Measurements from ENCODE around the gene RAB35.

RAB35 gene

DNA sequence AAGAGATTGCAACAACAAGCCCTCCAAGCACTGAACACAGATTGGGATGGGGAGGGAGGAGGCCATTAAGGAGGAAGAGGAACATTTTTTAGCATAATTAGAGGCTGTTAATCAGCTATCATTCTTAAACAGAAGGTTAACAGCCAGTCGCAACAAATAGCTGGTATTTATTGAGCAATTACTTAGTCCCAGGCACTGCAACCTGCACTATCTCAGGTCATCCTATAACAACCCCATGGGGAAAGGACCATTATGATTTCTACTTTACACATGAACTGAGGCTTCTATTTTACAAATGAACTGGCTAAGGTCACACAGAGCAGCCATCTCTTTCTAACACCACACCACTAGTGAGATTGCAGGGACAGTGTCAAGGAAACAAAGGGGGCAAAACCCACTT, 10.4 kb downstream of the RAB35 start:
- H3K4me3 ChIP-seq (ENCODE audit: low read depth, low read length), result no peak overlapping the region
- TF ChIP-seq, protein P1, sequence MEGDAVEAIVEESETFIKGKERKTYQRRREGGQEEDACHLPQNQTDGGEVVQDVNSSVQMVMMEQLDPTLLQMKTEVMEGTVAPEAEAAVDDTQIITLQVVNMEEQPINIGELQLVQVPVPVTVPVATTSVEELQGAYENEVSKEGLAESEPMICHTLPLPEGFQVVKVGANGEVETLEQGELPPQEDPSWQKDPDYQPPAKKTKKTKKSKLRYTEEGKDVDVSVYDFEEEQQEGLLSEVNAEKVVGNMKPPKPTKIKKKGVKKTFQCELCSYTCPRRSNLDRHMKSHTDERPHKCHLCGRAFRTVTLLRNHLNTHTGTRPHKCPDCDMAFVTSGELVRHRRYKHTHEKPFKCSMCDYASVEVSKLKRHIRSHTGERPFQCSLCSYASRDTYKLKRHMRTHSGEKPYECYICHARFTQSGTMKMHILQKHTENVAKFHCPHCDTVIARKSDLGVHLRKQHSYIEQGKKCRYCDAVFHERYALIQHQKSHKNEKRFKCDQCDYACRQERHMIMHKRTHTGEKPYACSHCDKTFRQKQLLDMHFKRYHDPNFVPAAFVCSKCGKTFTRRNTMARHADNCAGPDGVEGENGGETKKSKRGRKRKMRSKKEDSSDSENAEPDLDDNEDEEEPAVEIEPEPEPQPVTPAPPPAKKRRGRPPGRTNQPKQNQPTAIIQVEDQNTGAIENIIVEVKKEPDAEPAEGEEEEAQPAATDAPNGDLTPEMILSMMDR (IDR thresholded peaks at IDR 0.05; ENCODE audit: low read depth, low read length), result no peak

GRCh38 chr12:120103371-120103770, 13.2 kb downstream of the RAB35 start:
- TF ChIP-seq, protein P1 (IDR thresholded peaks at IDR 0.05; ENCODE audit: low read depth, low read length), result no peak
- H3K4me3 ChIP-seq (ENCODE audit: low read depth, low read length), result no peak overlapping the region

DNA sequence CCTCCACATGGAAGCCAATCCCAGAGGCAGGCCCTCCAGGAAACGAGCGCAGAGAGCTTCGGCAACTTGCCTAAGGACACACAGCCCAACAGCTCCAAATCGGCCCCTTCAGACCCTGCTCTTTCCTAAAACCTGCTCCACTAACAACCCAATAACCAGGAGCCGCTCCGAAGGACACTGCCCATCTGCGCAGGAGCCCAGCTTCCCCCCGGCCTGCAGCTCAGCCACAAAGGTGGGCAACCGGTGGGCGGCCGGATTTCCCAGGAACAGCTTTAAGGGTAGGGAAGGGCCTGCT, 13.6 kb downstream of the RAB35 start:
- TF ChIP-seq, protein P1 (IDR thresholded peaks at IDR 0.05; ENCODE audit: low read depth, low read length), result no peak
- H3K4me3 ChIP-seq (ENCODE audit: low read depth, low read length), result no peak overlapping the region

DNA sequence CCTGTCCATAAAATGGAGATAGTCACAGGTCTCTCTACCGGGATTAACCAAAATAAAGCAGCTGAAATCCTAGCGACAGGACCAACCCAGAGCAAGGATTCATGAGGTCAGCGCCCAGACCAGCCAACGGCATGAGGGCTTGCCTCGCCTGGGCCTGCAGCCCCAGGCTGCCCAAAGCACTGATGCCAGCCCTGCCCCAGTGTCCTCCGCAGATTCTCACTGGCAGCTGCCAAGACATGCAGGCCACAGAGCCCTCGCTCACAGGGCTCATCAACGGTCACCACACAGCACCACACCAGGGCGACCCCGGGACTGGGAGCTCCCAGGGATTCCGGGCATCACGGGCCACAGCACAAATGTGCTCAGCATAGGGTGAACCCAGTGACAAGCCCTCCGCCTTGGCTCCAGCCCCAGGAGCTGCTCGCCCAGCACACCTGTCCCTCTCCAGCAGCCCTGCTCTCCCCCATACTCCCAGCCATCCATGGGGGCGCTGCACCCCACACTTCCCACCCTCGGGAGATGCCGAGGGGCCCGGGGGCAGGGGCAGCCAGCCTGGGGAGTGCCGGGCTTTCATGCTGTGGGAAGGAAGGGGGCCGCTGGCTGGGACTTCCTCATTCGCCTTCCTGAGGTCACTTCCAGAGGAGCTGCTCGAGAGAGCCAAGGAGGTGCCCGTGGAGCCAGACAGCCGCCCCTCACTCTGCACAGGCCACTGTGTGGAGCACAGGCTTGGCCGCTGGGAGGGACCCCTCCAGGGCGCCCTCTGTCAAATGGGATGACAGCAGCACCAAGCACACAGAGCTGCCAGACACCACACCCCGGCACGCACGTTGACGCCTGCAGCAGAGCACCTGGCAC, 14.1 kb downstream of the RAB35 start:
- TF ChIP-seq, protein P1 (IDR thresholded peaks at IDR 0.05; ENCODE audit: low read depth, low read length), result no peak
- H3K4me3 ChIP-seq (ENCODE audit: low read depth, low read length), result no peak overlapping the region

DNA sequence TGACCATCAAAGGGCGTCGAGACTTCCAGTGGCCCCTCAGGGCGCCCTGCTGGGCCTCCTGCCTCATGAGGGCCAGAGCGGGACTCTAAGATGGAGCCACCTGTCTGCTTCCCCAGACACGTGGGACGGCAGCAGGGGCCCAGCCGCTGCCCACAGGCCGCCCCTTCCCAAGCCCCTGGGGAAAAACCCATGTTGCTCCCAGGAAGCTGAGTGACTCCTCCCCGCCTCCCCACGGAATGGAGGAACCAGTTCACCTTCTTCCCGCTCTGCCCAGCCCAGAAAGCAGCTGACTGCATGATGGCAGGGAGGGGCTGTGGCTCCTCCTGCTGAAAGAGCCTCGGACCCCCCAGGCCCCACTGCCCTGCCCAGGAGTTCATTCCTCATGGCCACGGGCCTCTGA, 14.9 kb downstream of the RAB35 start:
- no peak overlapping the region for H3K4me3 ChIP-seq (ENCODE audit: low read depth, low read length)
- TF ChIP-seq, protein P1 (IDR thresholded peaks at IDR 0.05; ENCODE audit: low read depth, low read length), result no peak

DNA sequence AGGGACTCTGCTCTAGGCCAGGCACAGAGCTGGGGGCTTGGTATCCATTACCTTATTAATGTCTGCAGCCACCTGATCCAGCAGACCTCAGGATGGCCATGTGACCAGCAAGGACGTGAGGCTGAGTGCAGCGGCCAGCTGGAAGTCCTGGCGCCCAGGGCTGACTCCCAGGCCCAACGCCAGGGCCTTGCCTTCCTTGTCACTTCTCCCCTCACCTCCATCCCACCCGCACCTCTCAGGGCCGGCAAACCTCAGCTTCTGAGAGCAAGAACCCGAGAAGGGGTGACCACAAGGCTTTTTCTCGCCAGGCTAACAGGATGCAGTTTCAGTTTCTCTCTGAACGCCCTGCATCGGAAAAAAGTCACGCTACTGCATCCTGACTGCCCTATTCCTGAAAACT, 15.4 kb downstream of the RAB35 start:
- no peak overlapping the region for H3K4me3 ChIP-seq (ENCODE audit: low read depth, low read length)
- TF ChIP-seq, protein P1 (IDR thresholded peaks at IDR 0.05; ENCODE audit: low read depth, low read length), result no peak

GRCh38 chr12:120100630-120101029, 15.9 kb downstream of the RAB35 start:
- TF ChIP-seq, protein P1 (IDR thresholded peaks at IDR 0.05; ENCODE audit: low read depth, low read length), result no peak

More at GRCh38 chr12:120100630-120101029, 15.9 kb downstream of the RAB35 start:
- no peak overlapping the region for H3K4me3 ChIP-seq (ENCODE audit: low read depth, low read length)

All from WI38 (cell line).